ENCODE results near the gene PLEKHG2. TPM values are rescaled to one million over a fixed set of nuclear protein-coding genes. Genes with fewer than 3 reads are reported as not detected.

Gene PLEKHG2
- total and polyA plus RNA-seq, 2 experiments from 2014 or later, result 30.5 to 40.7 TPM

DNA sequence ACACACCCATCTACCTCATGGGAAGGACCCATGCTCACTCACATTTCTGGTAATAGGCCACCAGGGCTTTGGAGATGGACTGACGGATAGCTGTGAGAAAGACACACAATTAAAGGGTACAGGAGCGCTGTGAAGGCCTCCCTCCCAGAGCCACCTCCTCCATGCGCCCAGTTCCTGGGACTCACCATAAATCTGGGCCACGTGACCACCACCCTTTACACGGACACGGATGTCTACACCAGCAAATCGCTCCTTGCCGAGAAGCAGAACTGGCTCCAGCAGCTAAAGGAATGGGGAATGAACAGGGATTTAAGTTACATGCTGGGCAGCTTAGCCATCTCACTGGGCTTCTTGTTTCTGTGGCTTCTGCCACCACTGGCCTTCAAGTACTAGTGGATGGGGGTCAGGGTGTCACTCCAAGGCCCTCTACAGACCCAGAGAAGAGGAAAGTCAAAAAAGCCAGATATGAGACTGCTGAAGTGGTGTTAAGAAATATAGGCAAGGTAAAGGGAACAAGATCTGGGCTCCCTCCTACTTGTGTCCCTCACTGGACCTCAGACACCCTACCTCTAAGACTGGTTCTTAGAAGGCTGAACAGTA lies 21.1 kb downstream of the PLEKHG2 start:
- Histone ChIP-seq H3K27me3 (no peaks in the 10 kb centered on the region), H3K36me3 (peaks cover 17% of the 10 kb centered on the region), H3K4me3 (no peak overlapping the region), H3K27ac (no peak overlapping the region), H3K4me1 (ENCODE audit: low read depth) (peaks cover 16% of the 10 kb centered on the region), H3K9me3 (ENCODE audit: low read depth) (no peaks in the 10 kb centered on the region)
- TF ChIP-seq, protein P1, sequence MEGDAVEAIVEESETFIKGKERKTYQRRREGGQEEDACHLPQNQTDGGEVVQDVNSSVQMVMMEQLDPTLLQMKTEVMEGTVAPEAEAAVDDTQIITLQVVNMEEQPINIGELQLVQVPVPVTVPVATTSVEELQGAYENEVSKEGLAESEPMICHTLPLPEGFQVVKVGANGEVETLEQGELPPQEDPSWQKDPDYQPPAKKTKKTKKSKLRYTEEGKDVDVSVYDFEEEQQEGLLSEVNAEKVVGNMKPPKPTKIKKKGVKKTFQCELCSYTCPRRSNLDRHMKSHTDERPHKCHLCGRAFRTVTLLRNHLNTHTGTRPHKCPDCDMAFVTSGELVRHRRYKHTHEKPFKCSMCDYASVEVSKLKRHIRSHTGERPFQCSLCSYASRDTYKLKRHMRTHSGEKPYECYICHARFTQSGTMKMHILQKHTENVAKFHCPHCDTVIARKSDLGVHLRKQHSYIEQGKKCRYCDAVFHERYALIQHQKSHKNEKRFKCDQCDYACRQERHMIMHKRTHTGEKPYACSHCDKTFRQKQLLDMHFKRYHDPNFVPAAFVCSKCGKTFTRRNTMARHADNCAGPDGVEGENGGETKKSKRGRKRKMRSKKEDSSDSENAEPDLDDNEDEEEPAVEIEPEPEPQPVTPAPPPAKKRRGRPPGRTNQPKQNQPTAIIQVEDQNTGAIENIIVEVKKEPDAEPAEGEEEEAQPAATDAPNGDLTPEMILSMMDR (IDR thresholded peaks at IDR 0.05; ENCODE audit: low read depth, low read length), result no peak
- no peak for DNase-seq (ENCODE audit: low read depth in 1 of 2, low spot score in 1 of 2)

DNA sequence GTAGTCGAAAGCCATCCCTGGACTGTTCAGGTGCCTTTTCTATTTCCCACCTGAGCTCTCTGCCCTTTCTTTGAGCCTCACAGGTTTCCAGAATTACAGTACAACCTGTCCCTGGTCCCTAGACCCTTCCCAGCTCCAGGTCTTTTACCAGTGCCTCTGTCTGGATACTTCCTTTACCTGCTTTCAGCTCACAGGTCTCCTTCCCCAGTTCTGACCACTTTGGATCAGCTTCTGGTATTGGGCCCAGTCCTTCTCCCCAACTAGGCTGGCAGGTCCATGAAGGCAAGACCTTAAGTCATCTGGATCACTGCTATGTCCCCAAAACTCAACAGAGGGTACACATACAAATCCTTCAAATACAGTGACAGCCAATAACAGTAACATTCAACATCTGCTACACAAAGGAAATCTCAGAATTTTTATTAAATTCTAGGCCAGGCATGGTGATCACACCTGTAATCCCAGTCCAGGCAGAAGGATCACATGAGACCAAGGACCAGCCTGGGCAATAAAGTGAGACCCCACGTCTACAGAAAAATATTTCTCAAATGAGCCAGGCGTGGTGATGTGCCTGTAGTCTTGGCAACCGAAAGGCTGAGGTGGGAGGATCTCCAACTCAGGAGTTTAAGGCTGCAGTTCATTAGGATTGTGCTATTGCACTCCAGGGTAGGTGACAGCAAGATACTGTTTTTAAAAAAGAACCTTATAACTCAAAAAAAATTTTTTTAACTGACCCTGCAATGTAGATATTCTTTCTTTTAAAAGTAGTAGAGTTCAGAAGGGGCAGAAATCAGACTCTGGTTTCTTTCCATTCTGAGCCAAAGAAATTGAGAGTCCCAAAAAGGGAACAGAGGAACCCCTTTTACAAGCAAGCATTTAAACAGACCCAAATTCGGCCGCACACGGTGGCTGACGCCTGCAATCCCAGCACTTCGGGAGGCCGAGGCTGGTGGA lies 21.9 kb downstream of the PLEKHG2 start:
- DNase-seq (ENCODE audit: low read depth in 1 of 2, low spot score in 1 of 2), result no peak
- peak overlapping the region; percentile 99 for H3K4me3 ChIP-seq
- peaks cover 9% of the 10 kb centered on the region for H3K4me1 ChIP-seq (ENCODE audit: low read depth)
- H3K27ac ChIP-seq, result peak overlapping the region; percentile 88
- H3K27me3 ChIP-seq, result no peaks in the 10 kb centered on the region
- H3K9me3 ChIP-seq (ENCODE audit: low read depth), result no peaks in the 10 kb centered on the region
- H3K36me3 ChIP-seq, result peaks cover 17% of the 10 kb centered on the region
- TF ChIP-seq, protein P1 (IDR thresholded peaks at IDR 0.05; ENCODE audit: low read depth, low read length), result no peak

DNA sequence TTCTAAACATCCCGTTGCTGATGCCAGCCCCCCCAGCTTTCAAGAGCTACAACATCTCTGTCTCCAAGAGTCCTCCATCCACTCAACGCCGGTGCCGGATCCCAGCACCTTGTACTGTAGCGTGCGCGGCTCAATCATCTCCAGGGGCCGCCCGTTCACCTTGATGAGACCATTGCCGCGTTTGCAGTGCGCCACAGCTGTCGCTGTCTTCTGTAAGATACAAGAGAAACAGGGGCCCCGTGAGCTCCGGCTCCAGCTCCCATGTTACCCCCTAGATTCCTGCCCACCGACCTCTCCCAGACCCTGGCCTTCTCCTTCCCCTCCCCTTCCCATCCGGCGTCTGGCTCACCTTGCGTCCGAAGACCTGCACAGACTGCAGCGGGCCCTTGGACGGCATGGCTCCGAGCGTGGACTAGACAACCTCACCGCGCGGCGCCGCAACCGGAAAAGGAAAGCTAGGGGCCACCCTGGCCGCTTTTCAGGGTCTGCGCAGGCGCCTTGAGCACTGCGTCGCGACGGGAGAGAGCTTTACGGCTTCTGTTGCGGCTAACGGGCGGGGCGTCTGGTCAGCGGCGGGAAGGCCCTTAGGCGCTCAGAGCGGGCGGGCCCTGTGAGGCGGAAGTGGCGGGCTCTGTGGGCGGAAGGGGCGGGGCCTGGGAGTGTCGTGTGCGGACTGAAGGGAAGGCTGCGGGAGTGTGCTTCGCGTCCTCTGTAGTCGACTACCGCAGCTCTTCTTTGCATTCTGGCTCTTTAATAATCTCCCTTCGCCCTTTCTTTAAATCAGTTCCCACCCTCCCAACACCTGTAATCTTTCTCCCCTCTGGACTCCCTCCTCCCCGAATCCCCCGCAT lies 23.3 kb downstream of the PLEKHG2 start, which contains the start of gene RPS16:
TSS of gene RPS16 (minus strand) at position 451 of the 851 bp plus-strand sequence. CDS start at position 397, 54 bp downstream.
- Histone ChIP-seq H3K4me1 (ENCODE audit: low read depth) (peaks cover 9% of the 10 kb centered on the region), H3K36me3 (peaks cover 17% of the 10 kb centered on the region), H3K27ac (peak within 1 kb of the TSS; percentile 95), H3K9me3 (ENCODE audit: low read depth) (no peaks in the 10 kb centered on the region), H3K27me3 (no peaks in the 10 kb centered on the region), H3K4me3 (peak within 1 kb of the TSS; percentile 99)
- TF ChIP-seq, protein P1 (IDR thresholded peaks at IDR 0.05; ENCODE audit: low read depth, low read length), result no peak
- DNase-seq (ENCODE audit: low read depth in 1 of 2, low spot score in 1 of 2), result peak; percentile 99 to 100

DNA sequence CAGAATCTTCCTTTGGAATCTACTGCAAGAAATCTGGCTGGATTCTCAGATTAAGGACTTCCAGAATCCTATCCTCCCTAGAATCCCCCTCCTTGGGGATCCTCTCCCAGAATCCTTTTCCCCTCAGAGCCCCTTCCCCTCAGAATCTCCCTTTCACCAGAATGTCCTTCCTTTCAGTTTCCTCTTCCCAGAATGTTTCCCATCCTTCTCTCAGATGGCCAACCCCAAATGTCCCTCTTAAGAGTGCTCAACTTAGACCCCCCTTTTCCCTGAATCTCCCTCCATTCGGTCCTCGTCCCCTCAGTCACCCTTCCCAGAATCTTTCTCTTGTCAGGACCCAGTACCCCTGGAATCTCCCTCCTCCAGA lies 23.9 kb downstream of the PLEKHG2 start:
- TF ChIP-seq, protein P1 (IDR thresholded peaks at IDR 0.05; ENCODE audit: low read depth, low read length), result no peak
- Histone ChIP-seq H3K27me3 (no peaks in the 10 kb centered on the region), H3K4me1 (ENCODE audit: low read depth) (peaks cover 9% of the 10 kb centered on the region), H3K4me3 (peak overlapping the region; percentile 99), H3K9me3 (ENCODE audit: low read depth) (no peaks in the 10 kb centered on the region), H3K27ac (peak overlapping the region; percentile 95), H3K36me3 (peaks cover 17% of the 10 kb centered on the region)
- DNase-seq (ENCODE audit: low read depth in 1 of 2, low spot score in 1 of 2), result no peak

DNA sequence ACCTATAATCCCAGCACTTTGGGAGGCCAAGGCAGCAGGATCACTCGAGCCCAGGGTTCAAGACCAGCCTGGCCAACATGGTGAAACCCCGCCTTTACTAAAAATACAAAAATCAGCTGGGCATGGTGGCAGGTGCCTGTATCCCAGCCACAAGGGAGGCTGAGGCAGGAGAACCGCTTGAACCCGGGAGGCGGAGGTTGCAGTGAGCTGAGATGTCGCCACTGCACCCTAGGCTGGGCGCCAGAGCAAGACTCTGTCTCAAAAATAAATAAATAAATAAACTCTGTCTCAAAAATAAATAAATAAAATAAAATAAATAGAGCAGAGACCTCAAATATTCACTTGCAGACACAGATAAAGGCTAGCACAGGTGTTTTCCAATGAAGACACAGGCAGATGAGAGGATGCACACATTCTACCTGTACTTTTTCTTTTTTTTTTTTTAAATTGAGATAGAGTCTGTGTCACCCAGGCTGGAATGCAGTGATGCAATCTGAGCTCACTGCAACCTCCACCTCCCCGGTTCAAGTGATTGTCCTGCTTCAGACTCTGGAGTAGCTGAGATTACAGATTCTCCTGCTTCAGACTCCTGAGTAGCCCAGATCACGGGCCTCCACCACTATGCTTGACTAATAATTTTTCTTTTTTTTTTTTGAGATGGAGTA lies 25.9 kb downstream of the PLEKHG2 start:
- DNase-seq (ENCODE audit: low read depth in 1 of 2, low spot score in 1 of 2), result no peak
- peaks cover 9% of the 10 kb centered on the region for H3K4me1 ChIP-seq (ENCODE audit: low read depth)
- H3K36me3 ChIP-seq, result peaks cover 10% of the 10 kb centered on the region
- H3K27ac ChIP-seq, result no peak overlapping the region
- no peak overlapping the region for H3K4me3 ChIP-seq
- TF ChIP-seq, protein P1 (IDR thresholded peaks at IDR 0.05; ENCODE audit: low read depth, low read length), result no peak
- no peaks in the 10 kb centered on the region for H3K9me3 ChIP-seq (ENCODE audit: low read depth)
- H3K27me3 ChIP-seq, result no peaks in the 10 kb centered on the region
